HCT116 (cell line): Measurements from ENCODE around the gene SPTBN1. TPM values are rescaled to one million over a fixed set of nuclear protein-coding genes. Genes with fewer than 3 reads are reported as not detected.

ENCODE experiments used
- ATAC-seq: fragments of 200-7000 bp; cut with Tn5 transposase; 2 replicates; pipeline ENCODE4 v1.9.1; 2020; ENCODE audit warnings: mild to moderate bottlenecking, moderate library complexity
- BruUV-seq: library from RNA; stranded (reverse); fragments of 400-500 nt; replicated peaks from 2 replicates; lab custom pipeline; 2021; lab: Mats Ljungman, UMichigan
- CTCF ChIA-PET: fragments of 300-600 bp; sonication (Branson Sonifier 250); formaldehyde crosslinking; loops from one replicate; lab custom pipeline; 2021; ENCODE audit warnings: antibody characterized with exemption; lab: Charles Lee
- POLR2A ChIA-PET: fragments of 300-600, 350-600 bp; sonication (Branson Sonifier 250); formaldehyde crosslinking; loops from one replicate; lab custom pipeline; 2021; ENCODE audit warnings: antibody characterized with exemption; lab: Charles Lee
- RAD21 ChIA-PET, 2 experiments: fragments of 300-600 bp; sonication (Branson Sonifier 250); formaldehyde crosslinking; loops; one replicate each; lab custom pipeline; 2023; ENCODE audit warnings: low total read pairs in 2 of 2; ENCODE audit not compliant: uncharacterized antibody in 2 of 2, unreplicated experiment in 2 of 2, low non-redundant PET in 1 of 2; lab: Charles Lee
- DNase-seq: peaks from one replicate; pipeline ENCODE4 v3.0.0-alpha.2; 2010; ENCODE audit warnings: low read depth, low spot score
- H2AFZ ChIP-seq: fragments of 200-600 bp; shearing (Covaris generic), sonication (generic); 2 replicates; pipeline ENCODE4 v1.6.1; 2017; ENCODE audit warnings: low read depth, mixed run types, mixed read lengths, antibody characterized with exemption, low read length; ENCODE audit not compliant: poor library complexity, severe bottlenecking
- H3K27ac ChIP-seq: 2 replicates; pipeline ENCODE4 v1.5.1; 2012; ENCODE audit warnings: low read depth, low read length
- H3K27me3 ChIP-seq: fragments of 200-600 bp; sonication (generic); 2 replicates; pipeline ENCODE4 v1.6.1; 2016; ENCODE audit warnings: mixed run types, low read length, mixed read lengths; ENCODE audit not compliant: insufficient read depth
- H3K36me3 ChIP-seq, 2 experiments: fragments of 200-500 bp in 1 of 2; fragments of 200-600 bp in 1 of 2; sonication (Bioruptor generic) in 1 of 2; sonication (generic) in 1 of 2; 2 replicates each; pipeline versions ENCODE4 v1.5.1 to v1.6.1; 2014 to 2016; ENCODE audit warnings: low read length in 2 of 2, inconsistent platforms in 1 of 2, mixed read lengths in 1 of 2, mixed run types in 1 of 2; ENCODE audit not compliant: insufficient read depth in 2 of 2, control insufficient read depth in 1 of 2
- H3K4me1 ChIP-seq, 2 experiments: fragments of 200-600 bp in 1 of 2; sonication (generic) in 1 of 2; 2 replicates each; pipeline versions ENCODE4 v1.5.1 to v1.6.1; 2012 to 2017; ENCODE audit warnings: low read length in 2 of 2, inconsistent platforms in 1 of 2, mild to moderate bottlenecking in 1 of 2, mixed read lengths in 1 of 2, mixed run types in 1 of 2, moderate library complexity in 1 of 2; ENCODE audit not compliant: insufficient read depth in 2 of 2, control insufficient read depth in 1 of 2
- H3K4me2 ChIP-seq: fragments of 200-600 bp; sonication (generic); 2 replicates; pipeline ENCODE4 v1.6.1; 2017; ENCODE audit warnings: mixed run types, low read length, mixed read lengths
- H3K4me3 ChIP-seq, 2 experiments: fragments of 200-600 bp in 1 of 2; sonication (generic) in 1 of 2; replicated peaks in 1 of 2; 2 replicates each; pipeline ENCODE4 v1.5.1; 2011 to 2016; ENCODE audit warnings: low read length in 2 of 2, control low read depth in 1 of 2, low read depth in 1 of 2, mild to moderate bottlenecking in 1 of 2, mixed read lengths in 1 of 2, mixed run types in 1 of 2
- H3K79me2 ChIP-seq: fragments of 200-600 bp; sonication (generic); 2 replicates; pipeline ENCODE4 v1.6.1; 2017; ENCODE audit warnings: mild to moderate bottlenecking, mixed run types, low read length, moderate library complexity, mixed read lengths; ENCODE audit not compliant: insufficient read depth
- H3K9ac ChIP-seq: fragments of 200-600 bp; sonication (generic); 2 replicates; pipeline ENCODE4 v1.6.1; 2016; ENCODE audit warnings: low read length, mixed read lengths
- H3K9me2 ChIP-seq: fragments of 200-600 bp; sonication (generic), shearing (Covaris generic); 2 replicates; pipeline ENCODE4 v1.6.1; 2017; ENCODE audit warnings: mixed run types, mild to moderate bottlenecking, moderate library complexity; ENCODE audit not compliant: insufficient read depth
- H3K9me3 ChIP-seq, 2 experiments: fragments of 200-500 bp in 1 of 2; fragments of 200-600 bp in 1 of 2; sonication (Bioruptor generic) in 1 of 2; sonication (generic) in 1 of 2; 2 replicates each; pipeline ENCODE4 v1.6.1; 2014 to 2017; ENCODE audit warnings: low read length in 2 of 2, mixed read lengths in 2 of 2, inconsistent platforms in 1 of 2, low read depth in 1 of 2, mild to moderate bottlenecking in 1 of 2, mixed run types in 1 of 2, moderate library complexity in 1 of 2; ENCODE audit not compliant: control insufficient read depth in 1 of 2, insufficient read depth in 1 of 2
- H4K20me1 ChIP-seq: fragments of 200-600 bp; sonication (generic), shearing (Covaris generic); 2 replicates; pipeline ENCODE4 v1.6.1; 2017; ENCODE audit warnings: mixed run types, mild to moderate bottlenecking, moderate library complexity; ENCODE audit not compliant: insufficient read depth
- ATF3 ChIP-seq: IDR thresholded peaks from 2 replicates; pipeline ENCODE4 v1.6.1; 2012
- CBX3 ChIP-seq: IDR thresholded peaks from 2 replicates; pipeline ENCODE4 v1.6.1; 2012; ENCODE audit warnings: low read depth
- CEBPB ChIP-seq: IDR thresholded peaks from 2 replicates; pipeline ENCODE4 v1.6.1; 2012; ENCODE audit warnings: low read depth
- EGR1 ChIP-seq: IDR thresholded peaks from 2 replicates; pipeline ENCODE4 v1.6.1; 2012; ENCODE audit warnings: low read depth
- EZH2phosphoT487 ChIP-seq: fragments of 200-600 bp; IDR thresholded peaks from 2 replicates; pipeline ENCODE4 v1.6.1; 2018; ENCODE audit warnings: antibody characterized with exemption, borderline replicate concordance
- JUND ChIP-seq: IDR thresholded peaks from 2 replicates; pipeline ENCODE4 v1.6.1; 2012
- MAX ChIP-seq: IDR thresholded peaks from 2 replicates; pipeline ENCODE4 v1.6.1; 2012
- POLR2A ChIP-seq: IDR thresholded peaks from 2 replicates; pipeline ENCODE4 v1.7.0; 2011; ENCODE audit warnings: borderline replicate concordance; ENCODE audit not compliant: insufficient read depth, insufficient read length; ENCODE audit errors: extremely low read depth
- REST ChIP-seq: IDR thresholded peaks from 2 replicates; pipeline ENCODE4 v1.6.1; 2012; ENCODE audit warnings: low read depth
- SIN3A ChIP-seq: IDR thresholded peaks from 2 replicates; pipeline ENCODE4 v1.6.1; 2012; ENCODE audit warnings: low read depth
- SP1 ChIP-seq: IDR thresholded peaks from 2 replicates; pipeline ENCODE4 v1.6.1; 2012; ENCODE audit warnings: low read depth
- SRF ChIP-seq: IDR thresholded peaks from 2 replicates; pipeline ENCODE4 v1.6.1; 2012; ENCODE audit warnings: low read depth
- YY1 ChIP-seq: IDR thresholded peaks from 2 replicates; pipeline ENCODE4 v1.6.1; 2011; ENCODE audit warnings: low read length, low read depth, moderate library complexity, mild to moderate bottlenecking; ENCODE audit not compliant: insufficient replicate concordance; ENCODE audit errors: extremely low read depth
- ZFX ChIP-seq: fragments of 450-650 bp; IDR thresholded peaks from 2 replicates; pipeline ENCODE4 v1.6.1; 2017
- intact Hi-C: fragments of 100-400 bp; cut with micrococcal nuclease; formaldehyde crosslinking; loops from 2 replicates; pipeline ENCODE4 v1.10.0; 2022
- total RNA-seq: library from RNA; stranded (reverse); gene quantifications from one replicate; pipeline ENCODE4 v1.2.1, GENCODE V29; 2021; ENCODE audit not compliant: unreplicated experiment

SPTBN1 gene
- total RNA-seq, 1 experiment from 2014 or later: 84.4 TPM

GRCh38 chr2:54422072-54422581, 34.0 kb upstream of the SPTBN1 start (continued):
- no peak for TF ChIP-seq REST
- TF ChIP-seq ZFX: no peak
- no peak for TF ChIP-seq CEBPB
- TF ChIP-seq POLR2A: no peak
- TF ChIP-seq SIN3A: no peak
- TF ChIP-seq, all 23 proteins: peak for 0

- DNase-seq: no peak
- CTCF ChIA-PET: no interaction called here
- Histone ChIP-seq H3K27me3 (no peaks in the 10 kb centered on the region), H3K4me2 (no peak overlapping the region), H3K9me2 (no peaks in the 10 kb centered on the region), H3K4me1 (no peaks in the 10 kb centered on the region), H3K79me2 (no peaks in the 10 kb centered on the region), H3K9me3 (peaks cover 0 to 3% of the 10 kb centered on the region in 2 experiments; a peak in 1 of 4 replicates), H3K4me3 (no peak overlapping the region), H3K36me3 (no peaks in the 10 kb centered on the region), H2AFZ (no peak overlapping the region), H3K9ac (no peak overlapping the region), H4K20me1 (no peaks in the 10 kb centered on the region), H3K27ac (no peak overlapping the region)
- RAD21 ChIA-PET: no interaction called here
- TF ChIP-seq ZFX (no peak), SIN3A (no peak), ATF3 (no peak), YY1 (no peak), EZH2phosphoT487 (no peak), JUND (no peak), CBX3 (no peak), EGR1 (no peak), SRF (no peak), SP1 (no peak), REST (no peak), MAX (no peak)
- POLR2A ChIA-PET: no interaction called here
- no TSS peak for BruUV-seq
- intact Hi-C loops: no loop called here
- ATAC-seq: no peak
Measured at GRCh38 chr2:54423213-54423612, 32.9 kb upstream of the SPTBN1 start.
